HFF-Myc (cell line): Measurements from ENCODE around the gene ASCL5.

ENCODE experiments used
- DNase-seq: peaks from one replicate; pipeline ENCODE4 v3.0.0-alpha.2; 2011; ENCODE audit warnings: low read depth; ENCODE audit errors: extremely low read depth
- H3K4me3 ChIP-seq: replicated peaks from 2 replicates; pipeline ENCODE4 v1.5.1; 2011; ENCODE audit warnings: low read depth, mild to moderate bottlenecking, control low read depth, low read length
- TF ChIP-seq, protein P1 (sequence below): IDR thresholded peaks from 2 replicates; pipeline ENCODE4 v1.5.1; 2012; ENCODE audit warnings: mild to moderate bottlenecking, low read depth, low read length, control low read depth; ENCODE audit errors: missing control alignments

Gene ASCL5

DNA sequence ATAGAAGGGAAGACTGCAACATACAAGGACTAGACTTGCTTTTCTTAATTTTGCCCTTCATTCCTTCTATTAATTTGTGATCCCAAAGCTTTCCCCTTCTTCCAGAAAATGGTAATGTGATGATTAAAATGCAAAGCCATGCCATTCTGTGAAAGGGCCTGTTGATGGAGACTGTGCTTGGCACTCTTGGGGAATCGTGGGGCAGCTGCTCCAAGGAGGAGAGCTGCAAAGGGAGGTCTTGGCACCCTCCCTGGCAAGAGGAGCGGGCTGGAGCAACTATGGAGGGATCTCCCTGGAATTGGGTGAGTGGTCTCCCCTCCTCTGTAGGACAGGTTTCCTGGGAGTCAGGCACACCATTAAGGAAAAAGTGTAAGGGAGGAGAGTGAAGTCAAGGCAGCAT, 31.4 kb downstream of the ASCL5 start:
- TF ChIP-seq, protein P1, sequence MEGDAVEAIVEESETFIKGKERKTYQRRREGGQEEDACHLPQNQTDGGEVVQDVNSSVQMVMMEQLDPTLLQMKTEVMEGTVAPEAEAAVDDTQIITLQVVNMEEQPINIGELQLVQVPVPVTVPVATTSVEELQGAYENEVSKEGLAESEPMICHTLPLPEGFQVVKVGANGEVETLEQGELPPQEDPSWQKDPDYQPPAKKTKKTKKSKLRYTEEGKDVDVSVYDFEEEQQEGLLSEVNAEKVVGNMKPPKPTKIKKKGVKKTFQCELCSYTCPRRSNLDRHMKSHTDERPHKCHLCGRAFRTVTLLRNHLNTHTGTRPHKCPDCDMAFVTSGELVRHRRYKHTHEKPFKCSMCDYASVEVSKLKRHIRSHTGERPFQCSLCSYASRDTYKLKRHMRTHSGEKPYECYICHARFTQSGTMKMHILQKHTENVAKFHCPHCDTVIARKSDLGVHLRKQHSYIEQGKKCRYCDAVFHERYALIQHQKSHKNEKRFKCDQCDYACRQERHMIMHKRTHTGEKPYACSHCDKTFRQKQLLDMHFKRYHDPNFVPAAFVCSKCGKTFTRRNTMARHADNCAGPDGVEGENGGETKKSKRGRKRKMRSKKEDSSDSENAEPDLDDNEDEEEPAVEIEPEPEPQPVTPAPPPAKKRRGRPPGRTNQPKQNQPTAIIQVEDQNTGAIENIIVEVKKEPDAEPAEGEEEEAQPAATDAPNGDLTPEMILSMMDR = no peak
- DNase-seq = no peak
- H3K4me3 ChIP-seq = no peak overlapping the region

DNA sequence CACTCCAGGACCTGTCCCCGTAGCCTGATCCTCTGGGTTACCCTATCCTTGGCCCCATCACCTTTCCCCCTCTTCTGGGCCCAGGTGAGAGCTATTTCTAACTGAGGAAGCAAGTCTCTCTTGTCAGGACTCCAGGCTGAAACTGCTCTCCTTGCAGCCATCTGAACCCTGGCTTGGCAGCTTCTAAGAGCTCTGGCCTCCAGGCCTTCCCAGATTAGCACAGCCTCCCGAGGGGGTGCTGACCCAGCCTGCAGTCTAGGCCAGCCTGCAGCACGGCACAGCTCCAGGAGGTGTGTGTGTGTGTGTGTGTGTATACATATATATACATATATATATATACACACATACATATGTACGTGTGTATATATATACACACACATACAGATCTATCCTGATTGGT, 32.2 kb downstream of the ASCL5 start:
- no peak for DNase-seq
- H3K4me3 ChIP-seq = no peak overlapping the region
- TF ChIP-seq, protein P1 = no peak

DNA sequence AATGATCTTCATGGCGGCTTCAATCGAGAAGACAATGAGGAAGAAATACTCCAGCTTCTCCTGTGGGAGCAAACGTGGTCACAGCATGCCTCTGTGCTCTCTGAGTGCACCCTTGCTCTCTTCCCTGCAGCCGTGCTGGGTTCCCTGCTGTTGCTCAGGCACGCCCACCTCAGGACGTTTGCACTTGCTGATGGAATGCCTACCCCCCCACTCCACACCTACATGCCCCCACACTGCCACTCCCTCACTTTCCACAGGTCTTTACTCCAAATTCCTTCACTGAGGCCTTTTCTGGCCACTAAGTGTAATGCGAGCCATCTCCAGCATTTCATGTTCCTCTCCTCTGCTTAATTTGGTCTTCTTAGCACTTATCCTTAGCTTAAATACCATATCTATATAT, 33.0 kb downstream of the ASCL5 start:
- no peak for DNase-seq
- TF ChIP-seq, protein P1 = no peak
- no peak overlapping the region for H3K4me3 ChIP-seq

DNA sequence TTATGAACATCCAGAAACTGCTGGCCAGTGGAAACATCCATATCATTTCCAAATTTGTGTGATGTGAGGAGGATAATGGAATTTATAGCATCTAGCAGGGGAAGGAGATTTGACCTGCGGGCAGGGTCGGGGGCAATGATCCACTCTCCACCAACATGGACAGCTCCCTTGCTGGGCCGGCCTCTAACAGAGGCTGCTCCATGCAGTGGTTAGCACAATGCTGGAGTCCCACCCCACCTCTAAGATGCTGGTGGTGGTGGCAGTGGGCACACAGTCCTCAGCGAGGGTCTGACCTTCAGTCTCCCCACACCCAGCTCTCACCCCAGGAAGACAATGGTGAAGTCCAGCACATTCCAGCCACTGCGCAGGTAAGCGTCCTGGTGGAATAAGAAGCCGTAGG, 33.4 kb downstream of the ASCL5 start:
- TF ChIP-seq, protein P1 = no peak
- no peak for DNase-seq
- no peak overlapping the region for H3K4me3 ChIP-seq

DNA sequence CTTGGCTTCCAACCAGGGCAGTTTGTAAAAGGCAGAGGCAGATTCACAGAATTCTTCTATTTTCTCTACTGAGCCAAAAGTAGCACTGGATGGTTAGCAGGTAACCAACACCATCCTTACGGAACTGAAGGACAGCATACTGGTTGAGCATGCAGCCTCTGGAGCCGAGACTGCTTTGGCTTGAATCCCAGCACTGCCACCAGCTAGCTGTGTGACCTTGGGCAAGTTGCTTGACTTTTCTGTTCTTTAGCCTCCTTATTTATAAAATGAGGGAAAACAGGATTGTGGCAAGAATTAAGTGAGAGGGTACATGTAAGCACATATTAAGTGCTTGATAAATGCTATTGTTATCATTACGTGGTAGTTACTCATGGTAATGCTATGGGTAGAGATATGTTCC, 34.2 kb downstream of the ASCL5 start:
- H3K4me3 ChIP-seq = no peak overlapping the region
- DNase-seq = no peak
- TF ChIP-seq, protein P1 = no peak

DNA sequence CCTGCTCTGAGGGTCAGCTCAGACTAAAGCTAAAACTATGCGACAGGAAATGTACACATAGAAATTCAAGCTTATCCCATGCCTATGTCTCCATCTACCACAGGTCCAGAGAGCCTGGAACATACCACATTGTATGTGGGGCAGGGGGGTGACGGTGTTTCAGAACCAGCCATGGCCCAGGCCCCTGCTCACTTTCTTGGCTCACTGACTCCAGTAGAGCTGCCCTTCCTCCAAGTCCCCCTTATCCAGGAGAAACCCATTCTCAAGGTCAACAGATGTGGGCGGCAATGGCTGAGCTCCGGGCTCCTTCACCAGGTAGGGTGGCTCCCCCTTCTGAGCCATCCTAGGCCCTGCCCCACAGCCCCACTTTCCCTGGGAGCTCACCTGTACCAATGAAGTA, 35.7 kb downstream of the ASCL5 start:
- TF ChIP-seq, protein P1 = no peak
- H3K4me3 ChIP-seq = no peak overlapping the region
- no peak for DNase-seq

DNA sequence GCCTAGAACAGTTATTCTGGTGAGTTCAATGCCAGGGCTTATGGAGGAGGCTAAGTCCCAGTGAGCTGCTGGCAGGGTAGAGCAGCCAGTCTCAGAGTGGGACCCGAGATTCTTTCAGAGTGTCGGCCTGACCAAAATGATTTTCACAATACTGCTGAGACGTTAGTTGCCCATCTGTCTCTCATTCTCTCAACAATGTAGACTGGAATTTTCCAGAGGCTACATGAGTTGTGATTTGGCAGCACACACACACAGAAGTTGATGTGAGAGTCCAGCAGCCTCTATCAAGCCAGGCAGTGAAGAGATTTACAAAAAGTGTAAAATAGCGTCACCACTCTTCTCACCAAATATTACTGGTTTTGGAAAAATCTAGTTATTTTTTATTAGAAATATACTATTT, 36.4 kb downstream of the ASCL5 start:
- DNase-seq = no peak
- TF ChIP-seq, protein P1 = no peak
- H3K4me3 ChIP-seq = no peak overlapping the region
